GM19099 (cell line): Measurements from ENCODE around the gene CHTF18.

ENCODE experiments used
- POLR2A ChIP-seq: IDR thresholded peaks from 3 replicates; pipeline ENCODE4 v1.6.1; 2011; ENCODE audit warnings: low read depth; ENCODE audit not compliant: insufficient read length; ENCODE audit errors: extremely low read depth

Gene CHTF18

DNA sequence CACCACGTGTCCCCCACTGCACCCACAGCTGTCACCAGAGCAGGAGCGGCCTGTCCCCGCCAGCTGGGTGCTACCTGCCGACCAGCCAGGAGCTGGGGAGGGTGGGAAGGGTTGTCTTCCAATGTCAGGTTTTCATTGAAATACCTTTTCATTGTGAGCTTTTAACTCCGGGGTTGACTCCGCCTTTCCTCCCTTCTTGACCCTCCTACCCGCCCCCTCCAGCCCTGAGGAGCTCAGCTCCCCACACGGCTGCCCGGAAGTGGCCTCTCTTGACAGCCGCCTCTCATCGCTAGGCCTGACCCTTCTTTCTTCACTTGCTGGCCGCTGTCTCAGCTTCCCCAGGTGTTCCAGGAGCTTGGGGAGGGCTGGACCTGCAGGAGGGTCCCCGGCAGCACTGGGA, 33.3 kb downstream of the CHTF18 start:
- no peak for TF ChIP-seq POLR2A

DNA sequence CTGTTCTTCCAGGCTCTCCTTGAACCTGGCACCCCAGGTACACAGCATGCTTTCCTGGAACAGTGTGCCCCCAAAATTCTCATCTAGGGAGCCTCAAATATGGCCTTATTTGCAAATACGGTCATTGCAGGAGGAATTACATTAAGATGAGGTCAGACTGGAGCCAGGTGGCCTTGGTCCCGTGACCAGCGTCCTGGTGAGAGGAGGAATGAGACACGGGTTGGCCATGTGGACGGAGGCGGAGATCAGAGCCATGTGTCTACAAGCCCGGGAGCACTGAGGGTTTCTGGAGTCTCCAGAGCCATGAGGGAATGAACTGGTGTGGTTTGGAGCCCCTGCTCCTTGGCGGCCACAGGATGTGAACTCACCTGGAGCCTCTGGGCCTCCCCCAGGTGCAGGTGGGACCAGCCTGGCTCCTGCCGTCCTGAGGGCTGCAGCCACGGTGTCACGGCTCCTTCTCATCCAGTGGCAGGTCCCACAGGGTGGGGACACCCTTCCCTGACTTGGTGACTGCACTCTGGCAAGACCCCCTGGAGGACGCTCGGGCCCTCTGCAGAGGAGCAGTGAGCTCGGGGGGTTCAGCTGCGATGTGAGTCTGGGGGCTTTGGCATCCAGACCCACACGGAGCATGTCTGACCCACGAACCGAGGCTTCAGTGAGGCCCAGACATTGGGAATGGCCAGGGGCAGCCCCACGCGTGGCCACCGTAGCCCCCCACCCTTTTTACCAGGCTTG, 33.9 kb downstream of the CHTF18 start:
- no peak for TF ChIP-seq POLR2A

DNA sequence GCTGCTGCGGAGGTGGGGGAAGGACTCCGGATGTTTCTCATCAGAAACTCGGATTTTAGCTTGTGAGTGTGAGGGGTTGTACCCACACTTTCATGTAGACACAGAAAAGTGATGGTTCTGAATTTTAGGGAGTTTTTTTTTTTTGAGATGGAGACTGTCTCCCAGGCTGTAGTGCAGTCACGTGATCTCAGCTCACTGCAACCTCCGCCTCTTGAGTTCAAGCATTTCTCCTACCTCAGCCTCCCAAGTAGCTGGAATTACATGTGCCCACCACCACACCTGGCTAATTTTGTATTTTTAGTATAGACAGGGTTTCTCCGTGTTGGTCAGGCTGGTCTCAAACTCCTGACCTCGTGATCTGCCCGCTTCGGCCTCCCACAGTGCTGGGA, 34.5 kb downstream of the CHTF18 start:
- TF ChIP-seq POLR2A: no peak

DNA sequence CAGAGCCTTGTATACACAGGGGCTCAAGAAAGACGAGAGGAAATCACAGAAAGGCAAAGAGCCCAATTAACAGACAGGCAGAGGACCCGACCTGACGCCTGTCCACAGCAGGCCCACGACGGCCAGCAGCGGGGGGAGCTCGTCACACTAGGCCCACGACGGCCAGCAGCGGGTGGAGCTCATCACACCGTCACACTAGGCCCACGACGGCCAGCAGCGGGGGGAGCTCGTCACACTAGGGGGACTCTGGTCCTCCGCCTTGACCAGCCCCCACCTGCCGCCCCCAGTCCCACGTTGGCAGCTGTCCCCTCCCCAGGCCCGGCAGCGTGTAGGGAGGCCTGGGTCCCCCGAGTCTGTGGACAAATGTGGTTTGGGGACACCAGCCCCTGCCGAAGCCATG, 35.8 kb downstream of the CHTF18 start:
- TF ChIP-seq POLR2A: no peak

DNA sequence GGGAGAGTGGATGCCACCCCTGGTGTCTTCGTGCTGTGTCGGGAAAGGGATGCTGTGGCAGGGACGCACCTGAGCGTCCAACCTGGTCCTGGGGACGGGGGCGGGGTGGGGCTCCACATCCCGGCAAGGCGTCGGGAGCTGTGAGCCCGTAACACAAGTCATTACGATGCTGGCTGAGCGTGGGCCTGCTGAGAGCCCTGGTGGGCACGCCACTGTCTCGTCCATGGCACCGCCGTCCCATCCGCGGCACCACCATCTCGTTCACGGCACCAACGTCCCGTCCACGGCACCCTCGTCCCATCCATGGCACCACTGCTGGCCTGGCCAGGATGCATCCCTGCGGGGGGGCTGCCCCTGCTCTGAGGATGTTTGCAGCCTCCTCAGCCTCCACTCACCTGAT, 36.2 kb downstream of the CHTF18 start:
- TF ChIP-seq POLR2A: no peak

DNA sequence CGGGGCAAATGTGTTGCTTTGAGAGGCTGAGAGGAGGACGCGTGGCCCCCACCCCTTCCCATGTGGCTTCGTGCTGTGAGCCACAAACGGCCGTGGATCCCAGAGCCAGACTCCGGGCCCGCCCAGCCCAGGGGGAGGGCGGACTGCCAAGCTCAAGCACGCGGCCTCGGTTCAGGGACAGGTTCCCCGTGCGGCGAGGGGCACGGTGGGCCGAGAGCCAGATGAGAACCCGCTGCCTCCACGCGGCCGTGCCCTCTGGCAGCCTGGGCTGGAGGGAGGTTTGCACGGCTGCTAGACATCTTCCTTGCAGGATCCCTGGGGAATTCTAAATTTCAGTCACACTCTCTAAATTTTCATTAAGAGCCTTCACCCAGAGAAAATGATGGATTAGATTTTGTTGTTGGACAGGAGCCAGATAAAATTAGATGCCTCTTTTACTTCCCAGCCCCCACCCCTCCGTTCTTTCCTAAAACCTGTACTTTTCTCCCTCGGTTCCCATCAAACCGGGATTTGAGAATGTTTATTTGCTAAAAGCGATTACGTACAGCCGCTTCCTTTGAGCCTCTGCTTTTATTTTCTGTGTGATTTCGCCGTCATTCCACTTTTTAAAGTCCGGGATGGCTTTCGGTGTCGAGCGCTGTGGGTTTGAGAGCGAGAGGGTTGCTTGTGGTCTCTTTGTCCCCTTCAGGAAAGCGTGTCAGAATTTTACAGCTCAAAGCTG, 37.1 kb downstream of the CHTF18 start:
- TF ChIP-seq POLR2A: no peak

DNA sequence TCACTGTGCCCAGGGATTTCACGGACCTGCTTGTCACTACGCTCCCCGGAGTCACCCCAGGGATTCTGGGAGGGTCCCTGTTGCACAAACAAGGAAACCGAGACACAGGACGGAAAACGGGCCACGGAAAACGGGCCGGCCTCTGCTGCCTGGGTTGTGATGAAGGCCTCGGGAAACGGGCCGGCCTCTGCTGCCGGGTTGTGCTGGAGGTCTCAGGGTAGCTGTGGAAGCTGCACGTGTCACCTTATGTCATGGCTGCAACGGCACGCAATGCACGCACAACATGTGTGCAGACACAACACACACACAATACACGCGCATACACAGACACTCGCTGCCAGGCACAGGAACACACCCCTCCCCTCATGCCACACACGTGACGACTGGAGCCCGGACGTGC, 39.1 kb downstream of the CHTF18 start:
- TF ChIP-seq POLR2A: no peak

DNA sequence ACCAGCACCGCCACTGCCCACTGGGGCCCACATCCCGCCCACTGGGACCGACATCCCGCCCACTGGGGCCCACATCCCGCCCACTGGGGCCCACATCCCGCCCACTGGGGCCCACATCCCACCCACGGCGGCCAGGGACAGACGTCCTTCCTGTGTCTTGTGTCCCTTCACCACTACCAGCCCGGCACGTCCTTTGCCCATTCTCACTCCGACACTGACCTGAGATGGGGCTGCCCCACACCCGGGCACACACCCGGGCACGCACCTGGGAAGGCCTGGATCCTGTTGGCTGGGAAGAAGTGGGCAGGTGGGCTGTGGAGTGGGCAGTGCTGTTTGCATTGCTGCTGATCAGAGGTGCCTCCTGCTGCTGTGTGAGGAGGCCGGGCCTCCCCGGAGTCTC, 40.5 kb downstream of the CHTF18 start:
- no peak for TF ChIP-seq POLR2A

DNA sequence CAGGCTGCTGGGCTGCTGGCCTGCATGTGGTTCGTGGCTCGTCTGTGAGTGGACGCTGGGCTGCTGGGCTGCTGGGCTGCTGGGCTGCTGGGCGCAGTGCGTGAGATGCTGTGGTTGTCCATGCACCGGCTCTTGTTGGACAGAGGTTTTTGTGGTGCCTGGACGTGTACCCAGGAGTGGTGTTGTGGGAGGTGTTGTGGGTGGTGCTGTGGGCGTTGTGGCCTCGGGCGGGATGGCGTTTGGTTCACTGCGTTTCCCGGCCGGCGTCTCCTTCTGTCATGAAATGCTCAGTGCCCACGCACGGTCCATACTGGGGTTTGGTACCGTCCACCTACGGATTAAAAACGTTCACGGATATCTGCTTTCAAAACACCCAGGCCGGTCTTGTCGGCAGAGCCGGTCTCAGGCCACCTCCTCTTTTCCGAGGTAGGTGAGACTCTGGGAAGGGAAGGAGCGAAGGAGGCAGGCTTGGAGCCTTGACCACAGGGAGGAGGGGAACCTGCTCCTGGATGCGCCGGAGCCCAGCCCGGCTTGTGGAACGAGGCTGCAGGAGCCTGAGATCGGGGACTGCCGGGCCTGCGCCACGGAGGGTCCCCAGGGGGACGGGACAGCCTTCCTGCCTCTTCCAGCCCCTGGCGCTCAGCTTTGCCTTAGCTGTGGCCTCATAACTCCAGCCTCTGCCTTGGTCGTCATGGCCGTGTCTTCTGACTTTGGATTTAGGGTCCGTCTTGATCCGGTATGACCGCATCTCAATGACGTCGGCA, 41.9 kb downstream of the CHTF18 start:
- TF ChIP-seq POLR2A: no peak

DNA sequence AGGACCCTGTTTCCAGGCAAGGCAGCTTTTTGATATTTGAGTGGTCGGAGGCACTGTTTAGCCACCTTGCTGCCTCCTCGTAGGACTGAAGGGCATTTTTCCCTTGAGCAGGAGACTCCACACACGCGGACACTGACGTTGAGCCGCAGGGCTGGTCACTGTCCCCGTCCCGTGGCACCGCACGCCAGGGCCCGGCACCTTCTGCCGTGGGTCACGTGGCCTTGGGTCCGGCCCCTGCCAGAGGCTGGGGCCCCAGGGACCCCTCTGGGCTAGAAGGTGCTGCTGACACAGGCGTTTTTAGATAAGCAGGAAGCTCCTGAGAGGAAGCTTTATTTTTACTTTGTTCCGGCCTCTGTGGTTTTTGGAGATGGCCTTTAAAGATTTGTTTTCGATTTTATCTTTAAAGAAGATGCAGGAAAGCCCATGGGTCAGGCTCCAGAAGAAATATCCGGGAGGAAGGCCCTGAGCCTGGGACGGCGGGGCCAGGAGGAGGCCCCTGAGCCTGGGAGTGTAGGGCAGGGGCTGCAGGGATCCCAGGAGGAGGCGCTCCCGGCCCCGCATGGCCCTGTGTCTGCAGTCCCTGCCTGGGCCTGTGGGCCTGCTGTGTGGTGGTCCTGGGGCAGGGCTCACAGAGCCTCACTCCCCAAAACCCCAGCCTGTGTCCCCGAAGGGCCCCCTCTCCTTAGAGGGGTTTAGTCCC, 42.6 kb downstream of the CHTF18 start:
- no peak for TF ChIP-seq POLR2A

DNA sequence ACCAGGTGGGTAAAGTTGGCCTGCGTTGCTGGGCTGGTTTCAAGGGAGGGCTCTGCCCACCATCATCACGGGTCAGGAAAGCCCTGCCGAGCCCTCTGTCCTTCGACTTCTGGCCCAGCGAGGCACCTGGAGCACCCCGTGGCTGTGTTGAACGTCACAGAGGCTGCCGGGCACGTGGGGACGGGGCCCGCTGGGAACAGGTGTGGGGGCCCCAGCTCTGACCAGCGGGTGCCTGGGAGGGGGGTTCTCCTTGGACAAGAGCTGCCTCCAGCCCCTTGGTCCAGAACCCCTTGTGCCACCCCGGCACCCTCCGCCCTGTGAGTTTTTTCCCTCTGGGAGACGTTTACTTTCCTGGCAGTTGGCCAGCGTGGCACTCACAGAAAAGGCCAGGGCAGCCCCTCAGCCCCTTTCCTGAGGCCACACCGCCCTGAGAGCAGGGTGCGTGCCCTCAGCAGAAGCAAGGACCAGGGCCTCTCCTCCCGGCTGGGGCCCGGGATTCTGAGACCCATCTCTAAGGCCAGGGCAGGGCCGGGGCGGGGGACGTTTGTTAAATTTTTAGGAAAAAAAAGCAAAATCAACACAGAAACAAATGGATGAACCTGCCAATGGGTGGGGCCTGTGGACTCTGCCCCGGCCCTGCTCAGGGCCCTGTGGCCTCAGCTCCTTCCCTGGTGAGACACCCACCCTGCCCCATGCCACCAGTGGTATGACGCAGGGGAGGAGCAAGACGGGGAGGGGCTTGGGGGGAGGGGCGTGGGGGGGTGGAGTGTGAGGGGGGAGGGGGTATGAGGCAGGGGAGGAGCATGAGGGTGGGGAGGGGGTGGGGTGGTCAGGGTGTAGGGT, 43.4 kb downstream of the CHTF18 start:
- no peak for TF ChIP-seq POLR2A

DNA sequence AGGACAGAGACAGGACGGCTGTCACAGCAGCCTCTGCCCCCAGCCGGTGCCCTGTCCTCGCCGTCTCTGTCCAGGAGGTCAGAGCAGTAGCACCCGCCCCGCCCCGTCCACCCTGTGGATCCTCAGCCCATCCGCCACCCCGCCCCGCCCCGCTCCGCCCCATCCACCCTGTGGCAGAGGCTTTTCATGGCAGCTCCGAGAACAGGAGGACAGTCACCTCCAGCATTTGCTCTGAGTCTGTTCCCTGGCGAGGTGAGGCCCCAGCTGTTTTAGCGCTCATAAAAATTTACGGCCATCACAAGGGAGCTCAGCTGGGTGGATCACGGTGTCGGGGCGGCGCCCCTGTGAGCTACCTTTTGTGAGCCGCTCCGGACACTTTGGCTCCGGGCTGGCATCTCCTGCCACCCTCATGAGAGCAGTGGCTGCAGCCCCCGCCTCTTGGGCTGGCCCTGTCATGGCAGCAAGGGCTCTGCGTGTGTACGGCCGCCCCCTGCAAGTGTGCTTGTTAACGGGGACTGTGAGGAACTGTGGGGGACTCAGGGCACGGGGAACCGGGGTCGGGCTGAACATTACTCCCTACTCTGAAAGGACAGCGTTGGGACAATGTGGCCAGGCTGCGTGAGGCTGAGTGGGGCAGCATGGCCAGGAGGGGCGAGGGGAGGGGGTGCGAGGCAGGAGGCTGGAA, 44.4 kb downstream of the CHTF18 start:
- TF ChIP-seq POLR2A: no peak

DNA sequence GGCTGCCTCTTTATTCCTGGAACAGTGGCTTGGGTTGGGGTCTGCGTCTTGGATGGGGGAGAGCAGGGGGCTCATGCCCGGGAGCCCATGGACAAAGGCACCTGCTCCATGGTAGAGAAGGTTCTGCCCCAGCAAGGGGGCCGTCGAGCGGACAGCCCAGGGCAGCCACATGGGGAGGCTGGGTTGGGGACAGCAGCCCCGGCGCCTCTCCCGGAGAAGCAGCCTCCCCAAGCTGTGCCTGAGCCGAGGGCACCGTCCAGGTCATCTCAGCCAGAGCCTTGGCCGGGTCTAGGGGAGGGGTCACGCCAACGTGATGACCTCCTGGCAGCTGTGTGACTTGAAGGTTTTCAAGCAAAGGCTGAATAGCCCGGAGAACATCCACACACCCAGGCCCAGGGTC, 45.0 kb downstream of the CHTF18 start:
- no peak for TF ChIP-seq POLR2A

DNA sequence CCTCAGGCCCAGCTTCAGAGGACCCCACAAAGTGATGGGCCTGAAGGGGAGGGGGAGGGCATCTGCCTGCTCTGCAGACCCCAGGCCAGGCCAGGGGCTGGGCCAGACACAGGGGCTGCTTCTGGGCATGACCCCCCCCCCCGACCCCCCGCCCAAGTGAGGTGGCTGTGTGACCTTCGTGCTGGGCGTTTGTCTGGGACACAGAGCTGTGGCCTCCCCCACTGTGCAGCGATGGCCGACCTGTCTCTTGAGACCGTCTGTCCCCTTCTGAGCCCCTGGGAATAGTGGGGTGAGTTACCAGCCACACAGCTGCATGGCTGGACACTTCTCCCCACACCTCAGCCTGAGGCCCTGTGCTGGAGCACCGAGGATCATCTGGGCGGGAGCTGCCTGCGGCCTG, 47.0 kb downstream of the CHTF18 start:
- no peak for TF ChIP-seq POLR2A
